Keratinocyte (primary cell): ENCODE measurements around the gene ATF7. TPM values are rescaled to one million over a fixed set of nuclear protein-coding genes. Genes with fewer than 3 reads are reported as not detected.

Experiments
- DNase-seq: peaks from one replicate; pipeline ENCODE4 v3.0.0-alpha.2; 2011; ENCODE audit warnings: low read depth, missing footprints, low spot score
- FAIRE-seq: peaks from 2 replicates; lab custom pipeline; 2011; peaks lifted over from hg19 to GRCh38; lab: Jason Lieb, UNC
- H2AFZ ChIP-seq: 2 replicates; pipeline ENCODE4 v1.6.0; 2012; ENCODE audit warnings: low read length, control low read depth, inconsistent platforms; ENCODE audit not compliant: control insufficient read depth
- H3K27ac ChIP-seq: 2 replicates; pipeline ENCODE4 v1.5.1; 2011; ENCODE audit warnings: low read length; ENCODE audit not compliant: control insufficient read depth, insufficient read depth
- H3K27me3 ChIP-seq: 3 replicates; pipeline ENCODE4 v1.6.0; 2011; ENCODE audit warnings: low read length; ENCODE audit not compliant: control insufficient read depth, insufficient read depth; ENCODE audit errors: extremely low read depth
- H3K36me3 ChIP-seq, 2 experiments: 2 replicates in 1 of 2; 3 replicates in 1 of 2; pipeline ENCODE4 v1.5.1; 2011; ENCODE audit warnings: low read length in 2 of 2, mild to moderate bottlenecking in 1 of 2; ENCODE audit not compliant: control insufficient read depth in 2 of 2, insufficient read depth in 2 of 2; ENCODE audit errors: extremely low read depth in 1 of 2
- H3K4me1 ChIP-seq: 3 replicates; pipeline ENCODE4 v1.5.1; 2011; ENCODE audit warnings: low read length; ENCODE audit not compliant: control insufficient read depth, insufficient read depth; ENCODE audit errors: extremely low read depth
- H3K4me2 ChIP-seq: 3 replicates; pipeline ENCODE4 v1.6.0; 2011; ENCODE audit warnings: low read depth, low read length; ENCODE audit not compliant: control insufficient read depth, insufficient read depth; ENCODE audit errors: extremely low read depth
- H3K4me3 ChIP-seq, 3 experiments: fragments of 200-600 bp in 1 of 3; sonication (generic) in 1 of 3; 2 replicates in 2 of 3; 3 replicates in 1 of 3; pipeline ENCODE4 v1.5.1; 2011 to 2016; ENCODE audit warnings: low read length in 3 of 3, mild to moderate bottlenecking in 3 of 3, control low read depth in 2 of 3, inconsistent platforms in 1 of 3, low read depth in 1 of 3, mixed read lengths in 1 of 3, mixed run types in 1 of 3, moderate library complexity in 1 of 3; ENCODE audit not compliant: control insufficient read depth in 2 of 3, insufficient read depth in 2 of 3; ENCODE audit errors: extremely low read depth in 1 of 3
- H3K79me2 ChIP-seq: 2 replicates; pipeline ENCODE4 v1.6.0; 2012; ENCODE audit warnings: low read length; ENCODE audit not compliant: control insufficient read depth, insufficient read depth
- H3K9ac ChIP-seq: 3 replicates; pipeline ENCODE4 v1.6.0; 2011; ENCODE audit warnings: low read length; ENCODE audit not compliant: control insufficient read depth, insufficient read depth; ENCODE audit errors: extremely low read depth
- H3K9me1 ChIP-seq: 3 replicates; pipeline ENCODE4 v1.6.0; 2011; ENCODE audit warnings: low read length; ENCODE audit not compliant: control insufficient read depth, insufficient read depth; ENCODE audit errors: extremely low read depth
- H3K9me3 ChIP-seq: 2 replicates; pipeline ENCODE4 v1.5.1; 2012; ENCODE audit warnings: low read depth, low read length; ENCODE audit not compliant: control insufficient read depth
- H4K20me1 ChIP-seq: 3 replicates; pipeline ENCODE4 v1.6.0; 2011; ENCODE audit warnings: low read length; ENCODE audit not compliant: control insufficient read depth, insufficient read depth; ENCODE audit errors: extremely low read depth
- CTCF ChIP-seq, 3 experiments: IDR thresholded peaks in 1 of 3; conservative IDR thresholded peaks in 1 of 3; optimal IDR thresholded peaks in 1 of 3; 2 replicates in 2 of 3; 3 replicates in 1 of 3; pipeline versions ENCODE3 to v1.5.1; 2011; ENCODE audit warnings: low read length in 3 of 3, mild to moderate bottlenecking in 3 of 3, moderate library complexity in 2 of 3, control low read depth in 1 of 3, inconsistent platforms in 1 of 3; ENCODE audit not compliant: insufficient read depth in 2 of 3; ENCODE audit errors: extremely low read depth in 1 of 3
- EZH2 ChIP-seq: IDR thresholded peaks from one replicate; pipeline ENCODE4 v1.6.1; 2012; ENCODE audit warnings: inconsistent platforms, mild to moderate bottlenecking, low read length, moderate library complexity
- dilution Hi-C: fragments of 300-500 bp; cut with MboI; formaldehyde crosslinking; loops from one replicate; pipeline ENCODE4 v1.7.0; 2020; ENCODE audit warnings: low sequenced_read_pairs; ENCODE audit not compliant: extremely low pct_ligation_motif_present
- polyA plus RNA-seq, 5 experiments: library from polyadenylated mRNA; depleted of rRNA in 3 of 5; stranded (reverse) in 3 of 5; stranded (forward) in 1 of 5; unstranded in 1 of 5; fragments of >200 nt; gene quantifications; 1 replicate in 1 of 5; 2 replicates in 3 of 5; 3 replicates in 1 of 5; pipeline versions ENCODE4 v1.2.1 to v1.2.3, GENCODE V29; 2011 to 2012; ENCODE audit warnings: missing spikeins in 2 of 5, low read depth in 1 of 5, low replicate concordance in 1 of 5

ATF7 gene
- polyA plus RNA-seq, 1 donor (not counting 4 experiments of a cell fraction or from before 2014, with no cell fraction given): 16.3 TPM

DNA sequence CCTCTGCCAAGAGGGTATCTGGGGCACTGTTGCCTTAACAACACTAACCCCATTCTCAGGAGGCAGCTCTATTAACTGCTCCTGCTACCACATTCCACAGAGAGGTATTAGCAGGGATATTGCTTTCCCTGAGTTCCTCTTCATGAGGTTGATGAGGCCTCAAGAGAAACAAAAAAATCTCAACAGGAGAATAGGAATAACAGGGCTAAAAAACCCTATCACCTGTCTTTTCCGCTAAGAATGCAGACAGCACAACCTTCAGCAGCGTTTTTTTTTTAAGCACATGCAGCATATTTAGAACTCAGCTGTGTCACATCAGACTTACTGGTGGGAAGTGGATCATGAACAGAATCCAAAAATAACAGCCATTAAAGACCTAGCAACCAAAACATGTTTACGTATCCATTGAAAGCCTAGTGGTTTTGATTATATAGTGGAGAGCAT, 29.2 kb downstream of the ATF7 start:
- H3K79me2 ChIP-seq: no peaks in the 10 kb centered on the region
- H4K20me1 ChIP-seq: no peaks in the 10 kb centered on the region
- no peak overlapping the region for H3K9ac ChIP-seq
- TF ChIP-seq CTCF (optimal IDR thresholded peaks at IDR 0.05 in 1 of 3, IDR thresholded peaks at IDR 0.05 in 1 of 3, conservative IDR thresholded peaks at IDR 0.05 in 1 of 3; ENCODE audit: extremely low read depth in 1 of 3, insufficient read depth in 2 of 3, low read length in 3 of 3) (no peak), EZH2 (no peak)
- DNase-seq: no peak
- H3K4me3 ChIP-seq: no peak overlapping the region
- H2AFZ ChIP-seq: no peak overlapping the region
- H3K36me3 ChIP-seq: no peaks in the 10 kb centered on the region
- no peak for FAIRE-seq
- dilution Hi-C loops: no loop called here
- no peaks in the 10 kb centered on the region for H3K27me3 ChIP-seq
- no peaks in the 10 kb centered on the region for H3K9me3 ChIP-seq
- H3K4me2 ChIP-seq: no peak overlapping the region
- peaks cover 8% of the 10 kb centered on the region for H3K4me1 ChIP-seq
- peaks cover 2% of the 10 kb centered on the region for H3K9me1 ChIP-seq
- H3K27ac ChIP-seq: no peak overlapping the region

GRCh38 chr12:53594897-53595615, 31.1 kb downstream of the ATF7 start:
- H3K4me1 ChIP-seq: peaks cover 8% of the 10 kb centered on the region
- no peak for FAIRE-seq

More at GRCh38 chr12:53594897-53595615, 31.1 kb downstream of the ATF7 start:
- peak; percentile 4 for DNase-seq
- no peaks in the 10 kb centered on the region for H3K79me2 ChIP-seq
- dilution Hi-C loops: no loop called here
- peaks cover 2% of the 10 kb centered on the region for H3K9me1 ChIP-seq
- no peak overlapping the region for H3K4me3 ChIP-seq
- H2AFZ ChIP-seq: no peak overlapping the region
- H4K20me1 ChIP-seq: no peaks in the 10 kb centered on the region
- no peak overlapping the region for H3K9ac ChIP-seq
- H3K27ac ChIP-seq: no peak overlapping the region
- H3K27me3 ChIP-seq: no peaks in the 10 kb centered on the region
- H3K4me2 ChIP-seq: peak overlapping the region; percentile 33
- TF ChIP-seq CTCF (optimal IDR thresholded peaks at IDR 0.05 in 1 of 3, IDR thresholded peaks at IDR 0.05 in 1 of 3, conservative IDR thresholded peaks at IDR 0.05 in 1 of 3; ENCODE audit: extremely low read depth in 1 of 3, insufficient read depth in 2 of 3, low read length in 3 of 3) (no peak), EZH2 (no peak)
- H3K36me3 ChIP-seq: no peaks in the 10 kb centered on the region
- no peaks in the 10 kb centered on the region for H3K9me3 ChIP-seq
